Measurements from ENCODE around the gene RPL36.
"Not testable (repeated sequence)": the region's sequence is repeated elsewhere in the genome, so short reads cannot be mapped to it uniquely, and the experiment has no call there.

RPL36 gene

DNA sequence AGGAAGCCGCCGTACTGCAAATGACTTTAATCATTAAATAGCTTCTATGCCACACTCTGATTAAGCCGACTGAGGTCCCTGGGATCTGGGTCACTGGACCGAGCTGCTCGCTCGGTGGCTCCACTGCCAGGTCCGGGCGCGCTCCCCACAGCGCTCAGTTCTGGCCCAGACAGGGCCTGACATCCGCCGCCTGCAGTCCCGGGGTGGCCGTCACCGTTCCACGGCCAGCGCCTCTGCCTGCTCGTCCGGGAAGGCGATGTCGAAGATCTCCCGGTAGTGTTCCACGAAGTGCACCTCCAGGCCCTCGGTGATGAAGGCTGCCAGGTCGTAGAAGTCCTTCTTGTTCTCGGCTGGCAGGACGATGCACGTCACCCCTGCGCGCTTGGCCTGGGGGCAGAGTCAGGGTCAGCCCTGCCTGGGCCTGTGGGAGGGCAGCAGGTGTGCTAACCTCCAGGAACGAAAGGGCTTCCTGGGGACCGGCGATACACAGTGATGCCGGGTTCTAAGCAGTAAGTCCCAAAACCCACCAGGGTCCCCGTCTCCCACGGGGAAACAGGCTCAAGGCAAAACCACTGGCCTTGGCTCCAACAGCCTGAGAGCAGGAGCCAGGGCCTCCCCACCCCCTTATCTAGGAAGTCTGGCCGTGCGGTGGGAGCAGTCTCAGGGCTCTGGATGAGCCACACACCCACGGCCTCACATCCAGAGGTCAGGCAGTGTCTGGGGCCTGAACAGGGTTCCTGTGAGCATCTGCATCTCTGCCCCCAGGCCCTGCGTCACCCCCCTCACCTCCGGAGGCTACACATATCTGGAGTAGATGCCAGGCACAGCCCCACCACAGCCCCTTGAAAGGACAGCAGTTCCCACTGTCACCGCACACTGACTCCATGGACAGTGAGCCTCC lies 2.0 kb downstream of the RPL36 start:
- no peak for DNase-seq

DNA sequence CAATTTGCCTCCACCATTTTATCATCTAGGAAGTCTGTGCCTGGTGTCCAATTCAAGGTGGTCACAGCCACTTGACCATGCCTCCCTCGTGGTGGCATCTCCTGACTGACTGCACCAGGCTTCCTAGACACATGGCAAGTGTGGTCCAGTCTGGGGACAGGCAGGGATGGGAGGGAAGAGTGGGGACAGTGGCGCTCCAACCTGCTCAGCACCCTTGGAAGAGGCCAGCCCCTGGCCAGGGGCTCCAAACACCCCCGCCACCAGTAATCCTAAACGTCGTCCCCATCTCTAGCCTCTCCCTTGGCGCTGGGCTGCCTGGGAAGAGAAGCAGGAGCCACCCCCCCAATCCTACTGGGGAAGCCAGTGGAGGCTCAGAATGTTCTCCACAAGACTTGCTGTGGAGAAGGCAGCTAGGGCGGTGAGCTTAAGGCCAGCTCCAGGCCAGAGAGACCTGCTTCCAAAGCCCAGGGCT lies 2.7 kb downstream of the RPL36 start:
- no peak for DNase-seq

DNA sequence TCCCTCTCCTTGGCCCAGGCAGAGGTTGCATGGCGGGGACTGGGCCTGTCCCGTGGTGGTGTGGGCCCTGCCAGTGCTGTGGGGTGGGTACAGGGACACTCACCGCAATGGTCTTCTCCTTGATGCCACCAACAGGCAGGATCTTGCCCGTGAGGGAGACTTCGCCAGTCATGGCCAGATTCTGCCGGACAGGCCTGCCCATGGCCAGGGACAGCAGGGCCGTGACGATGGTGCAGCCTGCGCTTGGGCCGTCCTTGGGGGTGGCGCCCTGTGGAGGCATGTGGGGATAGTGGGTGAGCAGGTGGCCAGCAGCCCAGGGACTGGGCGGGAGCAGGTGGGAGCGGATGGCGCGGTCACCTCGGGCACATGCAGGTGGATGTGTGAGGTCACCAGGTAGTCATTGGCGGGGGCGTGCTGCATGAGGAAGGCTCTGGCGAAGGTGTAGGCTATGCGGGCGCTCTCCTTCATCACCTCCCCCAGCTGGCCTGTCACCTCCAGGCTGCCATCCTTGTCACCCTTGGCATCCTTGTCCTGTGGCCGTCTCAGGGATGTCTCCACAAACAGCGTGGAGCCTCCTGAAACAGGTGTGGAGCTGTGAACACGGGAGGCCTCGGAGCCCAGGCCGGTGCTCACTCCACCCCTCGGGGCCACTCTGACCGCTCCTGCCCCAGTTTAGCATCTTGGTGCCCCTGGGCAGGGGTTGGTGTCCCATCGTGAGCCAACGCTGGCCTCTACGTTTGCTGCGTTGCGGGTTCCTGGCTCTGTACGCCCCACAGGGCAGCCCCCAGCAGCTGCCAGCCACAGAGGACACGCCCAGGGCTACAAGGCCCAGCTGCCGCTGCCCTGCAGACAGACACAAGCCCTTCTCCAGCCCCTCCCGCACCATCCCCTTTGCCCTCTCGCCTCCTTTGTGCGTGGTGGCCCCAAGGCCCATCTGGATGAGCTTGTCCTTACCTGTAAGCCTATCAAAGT lies 3.4 kb downstream of the RPL36 start:
- no peak for DNase-seq

DNA sequence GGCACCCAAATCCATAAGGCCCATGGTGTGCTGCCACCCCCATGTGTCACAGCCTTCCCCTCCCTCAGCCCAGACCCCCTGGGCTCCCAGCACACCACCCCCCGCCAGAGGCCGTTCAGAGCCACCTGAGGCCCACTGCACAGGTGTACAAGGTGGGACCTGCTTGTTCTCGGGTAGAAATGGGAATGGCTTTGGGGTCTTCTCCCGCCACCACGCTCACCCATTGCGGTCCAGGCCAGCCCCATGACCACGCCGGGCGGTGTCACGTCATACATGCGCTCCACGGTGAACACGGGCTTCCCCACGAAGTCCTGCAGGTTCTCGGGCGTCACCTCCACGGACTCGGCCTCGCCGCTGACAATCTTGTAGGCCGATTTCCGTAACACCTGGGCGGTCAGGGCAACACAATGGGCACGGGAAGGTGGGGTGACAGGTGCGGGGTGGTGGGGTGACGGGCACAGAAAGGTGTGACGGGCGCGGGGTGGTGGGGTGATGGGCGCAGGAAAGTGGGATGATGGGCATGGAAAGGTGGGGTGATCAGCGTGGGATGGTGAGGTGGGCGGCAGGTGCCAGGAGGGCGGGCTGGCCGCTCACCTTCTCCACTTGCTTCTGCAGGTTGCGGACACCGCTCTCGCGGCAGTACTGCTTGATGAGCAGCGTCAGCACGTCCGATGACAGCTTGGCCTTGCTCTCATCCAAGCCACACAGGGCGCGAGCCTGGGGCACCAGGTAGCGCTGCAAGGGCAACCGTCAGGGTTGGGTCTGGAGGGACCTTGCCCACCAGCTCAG lies 4.3 kb downstream of the RPL36 start:
- no peak for DNase-seq

DNA sequence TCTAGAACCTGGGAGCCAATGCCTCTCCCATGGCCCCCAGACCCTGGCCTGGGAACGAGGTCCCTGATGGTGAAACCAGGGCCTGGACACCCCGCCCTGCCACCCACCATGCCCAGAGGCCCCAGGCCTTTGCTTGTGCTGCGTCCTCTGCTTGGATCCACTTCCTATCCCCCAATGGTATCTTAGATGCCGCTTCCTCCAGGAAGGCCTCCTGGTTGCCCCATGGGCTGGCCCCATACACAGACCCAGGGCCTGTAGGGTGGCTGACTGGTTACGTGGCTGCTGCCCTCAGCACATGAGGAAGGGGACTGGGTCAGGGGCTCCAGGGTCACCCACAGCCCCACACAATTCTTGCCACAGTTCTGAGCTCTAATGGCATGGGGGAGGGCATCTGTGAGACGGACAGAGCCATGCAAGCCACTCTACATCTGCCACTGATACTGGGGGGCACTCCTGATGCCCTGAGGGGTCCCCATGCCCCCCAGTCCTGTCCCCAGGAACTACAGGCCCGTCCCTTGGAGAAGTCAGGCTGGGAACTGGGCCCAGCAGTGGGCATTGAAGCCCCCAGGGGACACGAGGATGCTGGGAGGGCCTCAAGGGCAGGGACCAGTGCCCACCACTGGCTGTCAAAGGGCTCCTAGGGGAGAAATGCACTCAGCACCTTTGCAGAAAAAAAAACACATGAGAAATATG lies 5.0 kb downstream of the RPL36 start:
- no peak for DNase-seq

DNA sequence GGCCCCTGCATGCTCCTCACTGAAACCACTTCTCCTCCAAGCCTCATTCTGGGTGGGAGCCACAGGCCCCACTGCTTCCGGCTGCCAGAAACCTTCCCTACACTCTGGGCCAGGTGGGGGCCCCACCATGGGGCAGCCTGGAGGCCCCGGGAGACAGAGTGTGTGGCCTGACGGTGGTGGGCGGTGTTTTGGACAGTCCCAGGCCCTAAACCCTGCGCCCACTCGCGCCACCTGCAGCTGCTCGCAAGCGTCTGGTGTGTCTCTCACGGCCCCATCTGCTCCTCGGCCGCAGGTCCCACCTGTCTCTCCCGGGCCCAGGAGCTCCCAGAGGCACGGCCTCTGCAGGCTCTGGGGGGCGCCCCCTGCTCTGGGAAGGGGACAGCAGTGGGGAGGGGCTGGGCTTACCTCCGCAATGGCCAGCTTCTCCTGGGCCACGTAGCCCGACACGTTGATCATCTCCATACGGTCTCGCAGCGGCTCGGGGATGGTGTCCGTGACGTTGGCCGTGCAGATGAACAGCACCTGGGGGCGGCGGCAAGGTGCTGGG lies 5.6 kb downstream of the RPL36 start:
- DNase-seq = no peak

DNA sequence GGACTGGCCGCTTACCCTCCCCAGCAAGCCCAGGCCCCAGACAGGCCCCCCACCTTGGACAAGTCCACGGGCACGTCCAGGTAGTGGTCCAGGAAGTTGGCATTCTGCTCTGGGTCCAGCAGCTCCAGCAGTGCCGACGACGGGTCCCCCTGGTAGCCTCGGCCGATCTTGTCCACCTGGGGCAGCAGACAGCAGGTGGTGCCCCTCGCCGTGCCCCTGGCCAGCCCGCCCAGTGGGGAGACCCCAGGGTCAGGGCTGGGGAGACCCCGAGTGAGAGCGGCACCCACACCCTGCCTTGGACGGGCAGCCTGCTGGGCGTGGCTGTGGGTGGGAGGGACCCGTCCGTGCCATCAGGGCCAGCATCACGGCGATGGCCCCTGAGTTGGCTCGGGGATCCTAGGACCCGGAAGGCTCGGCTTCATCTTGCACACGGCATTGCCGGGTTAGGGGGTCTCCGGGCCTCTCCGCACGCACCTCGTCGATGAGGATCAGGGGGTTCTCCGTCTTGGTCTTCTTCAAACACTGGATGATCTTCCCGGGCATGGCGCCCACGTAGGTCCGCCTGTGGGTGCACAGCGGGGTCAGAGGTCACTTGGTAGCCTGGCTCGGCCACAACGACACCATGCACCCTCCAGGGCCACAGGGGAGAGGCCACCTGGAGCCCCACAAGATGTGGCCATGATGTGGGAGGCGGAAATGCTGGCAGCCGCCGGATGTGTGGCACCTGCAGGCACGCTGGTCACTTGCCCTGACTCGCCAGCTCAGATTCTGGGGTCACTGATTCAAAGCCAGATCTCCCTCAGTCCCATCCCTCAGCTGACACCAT lies 6.3 kb downstream of the RPL36 start:
- no peak for DNase-seq

DNA sequence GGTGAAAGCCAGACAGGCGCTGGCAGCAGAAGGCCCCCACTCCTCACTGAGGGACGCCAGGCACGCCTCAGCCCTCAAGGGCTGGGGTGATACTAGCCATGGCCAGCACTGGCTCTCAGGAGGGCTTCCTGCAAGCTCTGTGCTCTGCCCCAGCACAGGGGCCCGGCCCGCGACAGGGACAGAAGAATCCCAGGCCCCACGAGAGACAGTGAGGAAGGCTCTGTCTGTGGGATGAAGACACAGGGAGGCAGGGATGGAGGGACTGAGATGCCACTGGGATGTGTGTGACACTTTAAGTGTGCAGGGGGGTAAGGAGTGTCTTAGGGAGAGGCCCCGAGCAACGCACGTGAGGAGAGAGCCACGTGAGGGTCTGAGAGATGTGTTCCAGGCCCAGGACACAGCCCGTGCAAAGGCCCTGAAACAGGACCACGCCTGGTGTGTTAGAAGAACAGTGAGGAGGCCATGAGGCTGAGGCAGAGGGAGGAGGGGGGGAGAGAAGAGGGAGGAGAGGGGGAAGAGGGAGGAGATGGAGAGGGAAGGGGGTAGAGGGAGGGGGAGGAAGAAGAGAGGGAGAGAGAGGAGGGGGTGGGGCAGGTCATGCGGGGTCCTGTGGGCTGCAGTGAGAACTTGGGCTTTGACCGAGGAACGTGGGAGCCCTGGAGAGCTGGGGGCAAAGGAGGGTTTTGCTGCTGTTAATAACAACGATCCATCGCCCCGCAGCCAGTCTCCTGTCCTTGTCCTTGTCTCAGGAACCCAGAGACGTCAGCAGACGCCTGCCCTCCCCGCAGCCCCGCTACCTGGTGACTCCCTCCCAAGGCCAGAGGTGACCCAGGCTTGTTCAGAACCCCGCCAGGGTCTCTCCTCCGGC lies 7.2 kb downstream of the RPL36 start:
- DNase-seq = no peak

DNA sequence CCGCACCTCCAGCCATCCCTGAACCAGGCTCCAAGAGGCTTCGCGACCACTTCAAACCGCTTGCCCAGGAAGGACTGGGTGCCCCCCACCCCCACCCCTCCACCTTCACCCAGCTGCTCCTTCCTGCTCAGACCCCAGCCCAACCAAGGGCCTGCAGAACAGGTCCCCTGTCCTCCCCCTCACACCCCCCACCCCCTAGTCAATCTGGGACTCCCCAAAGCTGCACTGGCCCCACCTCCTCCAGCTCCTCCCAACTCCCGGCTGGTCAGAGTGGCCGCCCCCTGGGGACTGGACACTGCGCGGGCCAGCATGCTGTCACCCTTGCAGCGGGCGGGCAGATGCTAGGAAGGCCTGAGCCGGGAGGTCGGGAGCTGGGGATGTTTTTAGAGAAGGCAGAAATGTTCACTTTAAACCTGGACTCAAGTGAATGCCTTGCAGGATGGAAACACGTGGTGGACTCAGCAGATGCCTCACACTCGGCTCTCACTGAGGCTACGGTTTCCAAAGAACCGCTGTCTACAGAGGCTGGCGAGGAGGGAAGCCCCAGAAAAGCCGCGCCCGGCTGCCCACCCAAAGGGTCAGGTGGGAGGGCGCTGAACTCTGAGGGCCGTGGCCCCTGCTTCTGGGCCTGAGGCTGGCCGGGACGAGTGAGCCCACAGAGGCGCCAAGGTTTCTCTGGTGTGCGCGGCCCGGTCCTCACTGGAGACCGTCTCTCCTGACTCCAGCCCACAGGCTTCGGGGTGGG lies 8.0 kb downstream of the RPL36 start:
- no peak for DNase-seq

DNA sequence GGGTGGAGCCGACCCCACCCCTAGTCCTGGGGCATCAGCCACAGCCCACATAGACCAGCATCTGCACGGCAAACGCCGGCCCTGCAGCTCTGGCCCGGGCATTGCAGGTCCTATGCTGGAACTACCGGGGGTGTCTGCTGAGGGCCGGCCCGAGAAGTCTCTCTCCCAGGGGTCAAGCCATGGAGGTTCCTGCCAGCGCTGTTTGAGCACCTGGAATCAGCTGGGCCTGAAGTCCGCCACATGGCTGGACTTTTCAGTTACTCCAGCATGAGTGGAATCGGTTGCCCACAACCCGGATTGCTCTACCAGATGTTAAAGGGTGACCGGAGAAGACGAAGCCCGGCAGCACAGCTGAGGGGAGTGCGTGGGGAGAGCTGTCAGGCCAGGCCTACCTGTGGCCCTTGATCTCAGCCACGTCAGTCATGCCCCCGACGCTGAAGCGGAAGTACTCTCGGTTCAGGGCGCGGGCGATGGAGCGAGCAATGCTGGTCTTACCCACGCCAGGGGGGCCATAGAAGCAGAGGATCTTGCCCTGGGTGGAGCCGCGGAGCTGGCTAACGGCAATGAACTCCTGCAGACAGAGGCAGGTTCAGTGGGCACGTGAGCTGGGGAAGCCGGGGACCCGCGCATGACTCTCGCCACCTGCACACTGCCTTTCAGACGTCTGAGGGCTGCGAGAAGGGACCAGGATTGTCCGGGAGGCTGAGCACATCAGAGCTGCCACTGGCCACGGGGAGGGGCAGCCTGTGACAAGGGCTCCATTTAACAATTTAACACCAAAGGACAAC lies 8.7 kb downstream of the RPL36 start:
- DNase-seq = no peak

DNA sequence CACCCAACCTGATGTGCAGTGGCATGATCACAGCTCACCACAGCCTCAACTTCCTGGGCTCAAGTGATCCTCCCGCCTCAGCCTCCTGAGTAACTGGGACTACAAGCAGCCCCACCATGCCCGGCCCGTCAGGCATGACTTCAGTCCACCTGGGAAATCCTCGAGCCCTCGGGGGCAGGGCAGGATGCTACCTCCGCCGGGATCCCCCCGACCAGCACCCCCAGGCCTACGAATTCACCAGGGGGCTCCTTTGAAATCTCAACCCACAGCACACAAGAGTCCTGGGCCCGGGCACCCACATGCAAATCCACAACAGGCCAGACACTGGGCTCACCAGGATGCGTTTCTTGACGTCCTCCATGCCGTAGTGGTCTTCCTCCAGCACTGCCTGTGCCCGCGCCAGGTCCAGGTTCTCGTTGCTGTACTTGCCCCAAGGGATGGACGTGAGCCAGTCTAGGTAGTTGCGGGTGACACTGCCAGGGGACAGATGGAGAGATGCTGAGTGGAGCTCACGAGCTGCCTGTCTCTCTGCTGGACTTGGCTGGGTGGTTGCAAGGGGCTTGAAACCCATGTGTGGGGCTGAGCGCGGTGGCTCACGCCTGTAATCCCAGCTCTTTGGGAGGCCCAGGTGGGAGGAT lies 10.5 kb downstream of the RPL36 start:
- no peak for DNase-seq

DNA sequence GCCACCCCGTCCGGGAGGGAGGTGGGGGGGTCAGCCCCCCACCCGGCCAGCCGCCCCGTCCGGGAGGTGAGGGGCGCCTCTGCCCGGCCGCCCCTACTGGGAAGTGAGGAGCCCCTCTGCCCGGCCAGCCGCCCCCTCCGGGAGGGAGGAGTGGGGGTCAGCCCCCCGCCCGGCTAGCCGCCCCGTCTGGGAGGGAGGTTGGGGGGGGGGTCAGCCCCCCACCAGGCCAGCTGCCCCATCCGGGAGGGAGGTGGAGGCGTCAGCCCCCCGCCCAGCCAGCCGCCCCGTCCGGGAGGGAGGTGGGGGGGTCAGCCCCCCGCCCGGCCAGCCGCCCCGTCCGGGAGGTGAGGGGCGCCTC lies 11.9 kb downstream of the RPL36 start:
- DNase-seq = not testable (repeated sequence)

DNA sequence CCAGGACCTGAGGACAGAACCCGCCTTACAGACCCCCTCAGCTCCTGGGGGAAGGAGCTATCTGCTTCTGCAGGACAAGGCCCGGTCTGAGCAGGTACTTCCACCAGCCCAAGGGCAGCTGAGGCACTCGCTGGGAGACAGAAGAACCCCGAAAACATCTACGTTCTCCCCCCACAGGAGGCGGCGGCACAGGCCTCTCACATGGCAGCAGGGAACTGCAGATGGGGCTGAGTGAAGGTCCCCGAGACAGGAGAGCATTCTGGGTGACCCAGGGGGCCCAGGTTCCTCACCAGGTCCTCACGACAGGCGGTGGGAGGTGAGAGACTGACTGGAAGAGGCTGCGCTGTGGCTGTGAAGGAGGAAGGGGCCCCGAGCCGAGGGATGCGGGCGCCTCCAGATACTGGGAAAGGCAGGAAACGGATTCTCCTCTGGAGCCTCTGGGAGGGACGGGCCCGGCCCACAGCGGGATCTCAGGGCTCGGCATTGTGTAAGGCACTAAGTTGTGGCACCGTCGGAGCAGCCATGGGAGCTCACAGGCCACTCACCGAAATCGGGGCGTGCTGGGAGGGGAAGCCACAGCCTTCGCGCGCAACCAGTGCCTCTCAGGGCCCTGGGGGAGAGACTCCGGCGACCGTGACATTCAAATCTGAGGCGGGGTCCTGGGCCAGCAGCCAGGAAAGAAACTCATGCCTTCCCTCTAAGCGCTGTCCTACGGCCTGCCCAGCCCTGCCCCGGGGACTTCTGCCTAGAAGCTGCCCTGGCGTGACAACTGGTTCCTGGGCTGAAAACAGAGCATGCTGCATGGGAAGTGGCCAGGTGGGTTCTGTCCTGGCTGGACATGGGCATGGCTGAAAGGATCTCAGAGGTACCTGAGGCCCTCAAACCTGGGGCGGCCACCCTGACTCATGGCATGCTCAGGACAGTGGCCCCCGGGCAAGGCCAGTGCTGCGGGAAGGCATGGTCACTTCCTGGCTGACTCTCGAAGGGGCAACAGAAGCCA lies 14.0 kb downstream of the RPL36 start:
- DNase-seq = no peak

DNA sequence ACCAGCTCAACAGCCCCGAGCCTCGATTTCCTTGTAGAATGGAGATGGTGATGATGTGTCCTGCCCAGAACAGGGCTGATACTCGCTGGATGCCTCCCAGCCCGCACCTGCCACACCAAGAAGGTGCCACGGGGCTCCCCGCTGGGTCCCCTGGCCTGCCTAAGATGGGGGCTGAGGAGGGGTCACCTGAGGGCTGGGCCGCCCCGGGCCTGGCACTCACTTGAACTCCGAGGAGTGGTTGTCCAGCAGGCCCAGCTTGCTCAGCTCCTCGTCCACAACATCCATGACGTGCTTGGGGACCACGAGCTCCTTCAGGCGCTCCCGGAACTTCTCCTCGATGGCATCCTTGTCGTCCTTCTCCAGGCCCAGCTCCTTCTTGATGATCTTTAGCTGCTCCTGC lies 15.5 kb downstream of the RPL36 start:
- no peak for DNase-seq

DNA sequence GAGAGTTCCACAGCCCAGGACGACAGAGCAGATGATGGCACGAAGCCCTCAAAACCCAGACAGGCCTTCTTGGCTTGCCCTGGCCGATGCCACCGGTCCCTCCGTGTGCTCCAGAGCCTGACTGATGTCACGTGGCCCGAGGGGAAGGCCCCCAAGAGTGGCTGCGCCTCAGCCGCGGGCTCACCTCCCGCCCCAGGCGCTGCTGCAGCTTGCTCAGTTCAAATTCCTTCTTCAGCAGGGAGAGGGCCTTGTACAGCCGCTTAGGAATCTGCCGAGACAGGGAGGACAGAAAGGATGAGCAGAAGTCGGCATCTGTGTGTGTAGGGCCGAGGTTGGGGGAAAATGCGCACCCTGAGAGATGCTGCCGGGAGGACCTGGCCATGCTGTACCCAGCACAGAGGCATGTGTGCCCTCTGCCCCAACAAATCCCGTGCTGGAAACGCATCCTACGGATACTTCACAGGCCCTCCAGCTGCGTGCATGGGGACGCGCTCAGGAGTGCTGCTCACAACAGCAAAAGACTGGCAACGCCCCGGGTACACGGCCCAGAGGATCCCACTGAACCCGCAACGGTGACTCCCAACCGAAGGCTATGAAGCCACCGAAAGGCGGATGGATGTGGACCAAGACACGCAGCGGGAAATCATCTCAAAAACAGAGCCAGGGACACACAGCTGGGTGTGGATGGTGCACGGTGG lies 16.9 kb downstream of the RPL36 start:
- no peak for DNase-seq
